ENCODE data around the gene ZNF281.

The ZNF281 gene

GRCh38 chr1:200427744-200428143 is 17.9 kb upstream of the ZNF281 start:
- H4K20me1 ChIP-seq (ENCODE audit: insufficient read depth, low read length) = no peaks in the 10 kb centered on the region
- no peak overlapping the region for H3K4me3 ChIP-seq (ENCODE audit: low read length)
- H3K36me3 ChIP-seq (replicated peaks; ENCODE audit: insufficient read depth, low read length) = no peaks in the 10 kb centered on the region
- no peaks in the 10 kb centered on the region for H3K79me2 ChIP-seq (ENCODE audit: low read length)
- H3K4me1 ChIP-seq (ENCODE audit: low read length) = no peaks in the 10 kb centered on the region
- H3F3A ChIP-seq (ENCODE audit: insufficient read depth, low read length) = no peaks in the 10 kb centered on the region
- no peaks in the 10 kb centered on the region for H3K27me3 ChIP-seq (replicated peaks; ENCODE audit: insufficient read depth, low read length)
- H2AFZ ChIP-seq (ENCODE audit: low read length) = no peak overlapping the region
- TF ChIP-seq EZH2phosphoT487 (IDR thresholded peaks at IDR 0.05; ENCODE audit: low read length) (no peak), CTCF (IDR thresholded peaks at IDR 0.05; ENCODE audit: low read length) (no peak), EZH2 (optimal IDR thresholded peaks at IDR 0.05; ENCODE audit: low read depth, low read length) (no peak)
- H3K9me2 ChIP-seq (replicated peaks; ENCODE audit: insufficient read depth, low read length) = no peaks in the 10 kb centered on the region
- H3K4me2 ChIP-seq (ENCODE audit: low read depth, low read length) = no peak overlapping the region
- no peak for DNase-seq
- H3K9me3 ChIP-seq (replicated peaks; ENCODE audit: insufficient read depth, low read length) = no peaks in the 10 kb centered on the region
- H3K27ac ChIP-seq (ENCODE audit: low read length) = no peak overlapping the region
- no peak overlapping the region for H3K9ac ChIP-seq (ENCODE audit: low read length)

- H4K20me1 ChIP-seq (ENCODE audit: insufficient read depth, low read length) = no peaks in the 10 kb centered on the region
- no peaks in the 10 kb centered on the region for H3K9me3 ChIP-seq (replicated peaks; ENCODE audit: insufficient read depth, low read length)
- H3K9me2 ChIP-seq (replicated peaks; ENCODE audit: insufficient read depth, low read length) = no peaks in the 10 kb centered on the region
- H3K4me3 ChIP-seq (ENCODE audit: low read length) = no peak overlapping the region
- no peaks in the 10 kb centered on the region for H3K79me2 ChIP-seq (ENCODE audit: low read length)
- H3K27me3 ChIP-seq (replicated peaks; ENCODE audit: insufficient read depth, low read length) = no peaks in the 10 kb centered on the region
- H3K4me1 ChIP-seq (ENCODE audit: low read length) = no peaks in the 10 kb centered on the region
- no peak overlapping the region for H2AFZ ChIP-seq (ENCODE audit: low read length)
- H3K27ac ChIP-seq (ENCODE audit: low read length) = no peak overlapping the region
- no peak for DNase-seq
- TF ChIP-seq EZH2 (optimal IDR thresholded peaks at IDR 0.05; ENCODE audit: low read depth, low read length) = no peak
- TF ChIP-seq CTCF (IDR thresholded peaks at IDR 0.05; ENCODE audit: low read length) = no peak
- TF ChIP-seq EZH2phosphoT487 (IDR thresholded peaks at IDR 0.05; ENCODE audit: low read length) = no peak
- no peak overlapping the region for H3K4me2 ChIP-seq (ENCODE audit: low read depth, low read length)
- no peaks in the 10 kb centered on the region for H3K36me3 ChIP-seq (replicated peaks; ENCODE audit: insufficient read depth, low read length)
- H3K9ac ChIP-seq (ENCODE audit: low read length) = no peak overlapping the region
- no peaks in the 10 kb centered on the region for H3F3A ChIP-seq (ENCODE audit: insufficient read depth, low read length)
Measured at GRCh38 chr1:200426196-200426595, 16.4 kb upstream of the ZNF281 start.

- TF ChIP-seq EZH2phosphoT487 (IDR thresholded peaks at IDR 0.05; ENCODE audit: low read length) = no peak
- no peaks in the 10 kb centered on the region for H3K79me2 ChIP-seq (ENCODE audit: low read length)
- no peak overlapping the region for H3K4me3 ChIP-seq (ENCODE audit: low read length)
- no peak overlapping the region for H2AFZ ChIP-seq (ENCODE audit: low read length)
- H3K9me2 ChIP-seq (replicated peaks; ENCODE audit: insufficient read depth, low read length) = no peaks in the 10 kb centered on the region
- no peak for DNase-seq
- no peak overlapping the region for H3K9ac ChIP-seq (ENCODE audit: low read length)
- no peaks in the 10 kb centered on the region for H3K27me3 ChIP-seq (replicated peaks; ENCODE audit: insufficient read depth, low read length)
- no peak overlapping the region for H3K4me2 ChIP-seq (ENCODE audit: low read depth, low read length)
- H4K20me1 ChIP-seq (ENCODE audit: insufficient read depth, low read length) = no peaks in the 10 kb centered on the region
- no peaks in the 10 kb centered on the region for H3K9me3 ChIP-seq (replicated peaks; ENCODE audit: insufficient read depth, low read length)
- no peaks in the 10 kb centered on the region for H3K36me3 ChIP-seq (replicated peaks; ENCODE audit: insufficient read depth, low read length)
- no peaks in the 10 kb centered on the region for H3K4me1 ChIP-seq (ENCODE audit: low read length)
- H3K27ac ChIP-seq (ENCODE audit: low read length) = no peak overlapping the region
- H3F3A ChIP-seq (ENCODE audit: insufficient read depth, low read length) = no peaks in the 10 kb centered on the region
Measured at GRCh38 chr1:200423235-200423634, 13.4 kb upstream of the ZNF281 start.

- Histone ChIP-seq H3K9ac (ENCODE audit: low read length) (no peak overlapping the region), H4K20me1 (ENCODE audit: insufficient read depth, low read length) (no peaks in the 10 kb centered on the region), H2AFZ (ENCODE audit: low read length) (no peak overlapping the region), H3K79me2 (ENCODE audit: low read length) (no peaks in the 10 kb centered on the region), H3K9me3 (replicated peaks; ENCODE audit: insufficient read depth, low read length) (no peaks in the 10 kb centered on the region), H3K9me2 (replicated peaks; ENCODE audit: insufficient read depth, low read length) (no peaks in the 10 kb centered on the region), H3K4me1 (ENCODE audit: low read length) (no peaks in the 10 kb centered on the region), H3F3A (ENCODE audit: insufficient read depth, low read length) (no peaks in the 10 kb centered on the region), H3K27ac (ENCODE audit: low read length) (no peak overlapping the region), H3K4me2 (ENCODE audit: low read depth, low read length) (no peak overlapping the region), H3K27me3 (replicated peaks; ENCODE audit: insufficient read depth, low read length) (no peaks in the 10 kb centered on the region), H3K36me3 (replicated peaks; ENCODE audit: insufficient read depth, low read length) (no peaks in the 10 kb centered on the region), H3K4me3 (ENCODE audit: low read length) (no peak overlapping the region)
- TF ChIP-seq EZH2phosphoT487 (IDR thresholded peaks at IDR 0.05; ENCODE audit: low read length) = no peak
- no peak for DNase-seq
Measured at GRCh38 chr1:200422211-200422610, 12.4 kb upstream of the ZNF281 start.

Measured in MM.1S (cell line).